ENCODE data around the gene KLK7. TPM values are rescaled to one million over a fixed set of nuclear protein-coding genes. Genes with fewer than 3 reads are reported as not detected.

Gene KLK7
- total and polyA plus RNA-seq, 12 donors, result 0.03 to 0.06 TPM; not detected in 10

DNA sequence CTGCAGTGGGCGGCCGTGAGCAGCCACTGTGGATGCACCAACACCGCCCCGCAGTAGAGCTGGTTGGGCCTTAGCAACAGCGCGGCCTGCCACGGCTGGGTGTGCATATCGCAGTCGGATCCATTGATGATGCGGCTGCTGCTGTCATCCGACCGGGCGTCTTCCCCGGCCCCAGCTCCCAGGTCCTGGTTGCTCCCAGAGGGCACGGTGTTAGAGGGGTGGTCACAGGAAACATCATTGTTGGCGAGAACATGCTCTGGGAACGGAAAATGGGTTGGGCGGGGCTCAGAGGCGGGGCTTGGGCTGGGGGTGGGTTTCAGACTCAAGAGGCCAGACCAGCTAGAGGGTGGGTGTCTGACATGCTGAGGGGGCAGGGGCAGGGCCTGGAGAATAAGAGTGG, 33.9 kb downstream of the KLK7 start:
- no peak for DNase-seq
- Histone ChIP-seq H3K4me3 (no peak overlapping the region), H3K27me3 (no peaks in the 10 kb centered on the region), H3K9me3 (replicated peaks in 1 of 3) (no peaks in the 10 kb centered on the region), H3K36me3 (replicated peaks in 1 of 2) (no peaks in the 10 kb centered on the region), H3K27ac (no peak overlapping the region), H3K4me1 (replicated peaks in 1 of 2) (no peaks in the 10 kb centered on the region)
- intact Hi-C loops (cut with DNase I), result no loop called here
- WGBS, 4 donors, result 35 to 59% (median 54%) methylated on average over 3 to 19 of the region's 19 CpGs
- TF ChIP-seq, protein P1, sequence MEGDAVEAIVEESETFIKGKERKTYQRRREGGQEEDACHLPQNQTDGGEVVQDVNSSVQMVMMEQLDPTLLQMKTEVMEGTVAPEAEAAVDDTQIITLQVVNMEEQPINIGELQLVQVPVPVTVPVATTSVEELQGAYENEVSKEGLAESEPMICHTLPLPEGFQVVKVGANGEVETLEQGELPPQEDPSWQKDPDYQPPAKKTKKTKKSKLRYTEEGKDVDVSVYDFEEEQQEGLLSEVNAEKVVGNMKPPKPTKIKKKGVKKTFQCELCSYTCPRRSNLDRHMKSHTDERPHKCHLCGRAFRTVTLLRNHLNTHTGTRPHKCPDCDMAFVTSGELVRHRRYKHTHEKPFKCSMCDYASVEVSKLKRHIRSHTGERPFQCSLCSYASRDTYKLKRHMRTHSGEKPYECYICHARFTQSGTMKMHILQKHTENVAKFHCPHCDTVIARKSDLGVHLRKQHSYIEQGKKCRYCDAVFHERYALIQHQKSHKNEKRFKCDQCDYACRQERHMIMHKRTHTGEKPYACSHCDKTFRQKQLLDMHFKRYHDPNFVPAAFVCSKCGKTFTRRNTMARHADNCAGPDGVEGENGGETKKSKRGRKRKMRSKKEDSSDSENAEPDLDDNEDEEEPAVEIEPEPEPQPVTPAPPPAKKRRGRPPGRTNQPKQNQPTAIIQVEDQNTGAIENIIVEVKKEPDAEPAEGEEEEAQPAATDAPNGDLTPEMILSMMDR (IDR thresholded peaks at IDR 0.05), result no peak
- TF ChIP-seq POLR2A (IDR thresholded peaks at IDR 0.05), result no peak

GRCh38 chr19:50947123-50947522, 36.6 kb downstream of the KLK7 start:
- Histone ChIP-seq H3K4me1 (replicated peaks in 1 of 2) (no peaks in the 10 kb centered on the region), H3K27ac (no peak overlapping the region), H3K27me3 (no peaks in the 10 kb centered on the region), H3K36me3 (replicated peaks in 1 of 2) (no peaks in the 10 kb centered on the region), H3K4me3 (no peak overlapping the region), H3K9me3 (replicated peaks in 1 of 3) (no peaks in the 10 kb centered on the region)
- no peak for DNase-seq
- intact Hi-C loops (cut with DNase I), result no loop called here
- WGBS, 4 donors, result 59 to 72% (median 71%) methylated on average over 4 of the region's 4 CpGs
- no peak for TF ChIP-seq POLR2A (IDR thresholded peaks at IDR 0.05)
- TF ChIP-seq, protein P1 (IDR thresholded peaks at IDR 0.05), result no peak

DNA sequence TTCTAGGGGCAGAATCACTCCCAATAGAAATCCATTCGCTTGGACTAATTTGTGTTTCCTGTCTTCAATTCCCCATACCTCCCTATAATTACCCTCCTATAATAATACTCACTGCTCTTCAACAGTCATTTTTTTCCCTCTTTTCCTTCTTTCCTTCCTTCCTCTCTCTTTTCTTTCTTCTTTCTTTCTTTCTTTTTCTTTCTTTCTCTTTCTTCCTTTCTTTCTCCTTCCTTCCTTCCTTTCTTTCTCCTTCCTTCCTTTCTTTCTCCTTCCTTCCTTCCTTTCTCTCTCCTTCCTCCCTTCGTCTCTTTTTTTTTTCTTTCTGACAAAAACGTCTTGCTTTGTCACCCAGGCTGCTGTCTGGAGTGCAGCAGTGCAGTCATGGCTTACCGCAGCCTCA, 38.9 kb downstream of the KLK7 start:
- intact Hi-C loops (cut with DNase I), result no loop called here
- Histone ChIP-seq H3K9me3 (replicated peaks in 1 of 3) (no peaks in the 10 kb centered on the region), H3K4me3 (no peak overlapping the region), H3K27ac (no peak overlapping the region), H3K36me3 (replicated peaks in 1 of 2) (no peaks in the 10 kb centered on the region), H3K27me3 (peaks cover 3% of the 10 kb centered on the region), H3K4me1 (replicated peaks in 1 of 2) (no peaks in the 10 kb centered on the region)
- WGBS, 4 donors, result 62 to 74% (median 64%) methylated on average over 4 of the region's 4 CpGs
- DNase-seq, result no peak
- TF ChIP-seq, protein P1 (IDR thresholded peaks at IDR 0.05), result no peak
- TF ChIP-seq POLR2A (IDR thresholded peaks at IDR 0.05), result no peak

GRCh38 chr19:50943074-50943828, 40.5 kb downstream of the KLK7 start:
- WGBS, 4 donors, result 68 to 84% (median 81%) methylated on average over 8 to 10 of the region's 10 CpGs
- intact Hi-C loops (cut with DNase I), result no loop called here
- peaks cover 3% of the 10 kb centered on the region for H3K27me3 ChIP-seq
- no peak overlapping the region for H3K4me3 ChIP-seq
- H3K9me3 ChIP-seq (replicated peaks in 1 of 3), result no peaks in the 10 kb centered on the region
- TF ChIP-seq, protein P1 (IDR thresholded peaks at IDR 0.05), result no peak
- no peak for TF ChIP-seq POLR2A (IDR thresholded peaks at IDR 0.05)
- H3K36me3 ChIP-seq (replicated peaks in 1 of 2), result no peaks in the 10 kb centered on the region
- H3K4me1 ChIP-seq (replicated peaks in 1 of 2), result no peaks in the 10 kb centered on the region
- no peak overlapping the region for H3K27ac ChIP-seq
- no peak for DNase-seq
